SK-N-SH (cell line): ENCODE results near the gene IFNL1.
"Not testable (repeated sequence)": the region's sequence is repeated elsewhere in the genome, so short reads cannot be mapped to it uniquely, and the experiment has no call there.

Experiments used
- CTCF ChIP-seq: fragments of 200-600 bp; sonication (generic); IDR thresholded peaks from 2 replicates; pipeline ENCODE4 v1.6.1; 2017; ENCODE audit warnings: antibody characterized with exemption, mild to moderate bottlenecking, moderate library complexity
- PBX3 ChIP-seq: IDR thresholded peaks from 2 replicates; pipeline ENCODE4; 2012
- REST ChIP-seq: IDR thresholded peaks from 2 replicates; pipeline ENCODE4 v1.6.1; 2012; ENCODE audit warnings: mild to moderate bottlenecking, low read depth, low read length, moderate library complexity
- USF1 ChIP-seq: IDR thresholded peaks from 2 replicates; pipeline ENCODE4 v1.4.0; 2012; ENCODE audit warnings: low read depth, borderline replicate concordance

GRCh38 chr19:39309305-39309670 lies 13.1 kb downstream of the IFNL1 start:
- TF ChIP-seq PBX3, CTCF, REST, USF1: not testable (repeated sequence)
